Activated naive CD4-positive, alpha-beta T cell treated with Interleukin-2 at 50 U/mL for 16 hours (primary cell): ENCODE measurements around the gene TRIM8.

Source experiments
- DNase-seq: peaks from one replicate; pipeline ENCODE4 v3.0.0-alpha.2; 2020

Gene TRIM8

DNA sequence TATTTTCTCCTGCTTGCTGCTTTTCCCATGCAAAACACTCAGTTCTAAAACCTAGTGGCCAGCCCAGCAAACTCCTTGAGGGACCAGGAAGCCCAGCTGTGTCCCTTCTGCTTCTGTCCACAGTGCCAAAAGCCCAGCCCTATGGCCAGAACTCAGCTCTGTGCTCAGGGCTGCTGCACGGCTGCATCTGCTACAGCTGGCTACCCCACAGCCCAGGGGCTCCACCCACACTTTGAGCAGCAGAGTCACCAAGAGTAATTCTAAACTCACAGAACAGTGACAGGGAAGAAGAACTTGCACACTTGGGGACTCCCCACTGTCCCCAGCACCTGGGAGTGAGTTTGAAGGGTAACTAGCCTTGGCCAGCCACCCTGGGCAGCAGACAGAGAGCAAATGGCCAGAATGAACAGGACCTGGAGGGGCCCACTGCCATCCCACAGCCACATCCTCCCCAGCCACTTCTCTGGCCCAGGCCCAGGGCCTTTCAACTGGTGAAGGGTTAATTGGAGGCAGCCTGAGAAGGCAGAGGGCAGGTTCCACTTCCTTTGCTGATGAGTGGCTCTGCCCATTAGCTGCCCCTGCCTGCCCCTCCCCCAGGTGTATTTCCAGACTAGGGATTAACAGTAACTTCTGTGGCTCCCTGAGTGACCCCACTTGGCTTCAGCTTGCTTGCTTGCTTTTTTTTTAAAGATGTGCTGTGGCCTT lies 28.1 kb upstream of the TRIM8 start:
- no peak for DNase-seq

DNA sequence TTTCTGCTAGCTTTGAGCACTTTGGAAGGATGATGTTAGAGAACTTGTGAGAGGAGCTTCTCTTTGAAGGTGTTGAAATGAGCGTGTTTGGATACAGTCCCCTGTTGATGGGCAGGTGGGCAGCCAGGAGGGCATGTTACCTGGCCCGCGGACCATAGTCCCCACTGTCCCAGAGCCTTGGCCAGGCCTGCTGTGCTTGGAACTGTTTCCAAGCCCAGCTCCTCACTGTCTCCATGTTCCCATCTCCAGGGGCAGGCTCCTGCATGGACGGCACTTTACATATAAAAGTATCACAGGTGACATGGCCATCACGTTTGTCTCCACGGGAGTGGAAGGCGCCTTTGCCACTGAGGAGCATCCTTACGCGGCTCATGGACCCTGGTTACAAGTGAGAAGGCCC lies 27.2 kb upstream of the TRIM8 start:
- no peak for DNase-seq

GRCh38 chr10:102617816-102618215 lies 26.5 kb upstream of the TRIM8 start:
- no peak for DNase-seq

- no peak for DNase-seq
Measured at GRCh38 chr10:102619281-102619981, 24.8 kb upstream of the TRIM8 start.

DNA sequence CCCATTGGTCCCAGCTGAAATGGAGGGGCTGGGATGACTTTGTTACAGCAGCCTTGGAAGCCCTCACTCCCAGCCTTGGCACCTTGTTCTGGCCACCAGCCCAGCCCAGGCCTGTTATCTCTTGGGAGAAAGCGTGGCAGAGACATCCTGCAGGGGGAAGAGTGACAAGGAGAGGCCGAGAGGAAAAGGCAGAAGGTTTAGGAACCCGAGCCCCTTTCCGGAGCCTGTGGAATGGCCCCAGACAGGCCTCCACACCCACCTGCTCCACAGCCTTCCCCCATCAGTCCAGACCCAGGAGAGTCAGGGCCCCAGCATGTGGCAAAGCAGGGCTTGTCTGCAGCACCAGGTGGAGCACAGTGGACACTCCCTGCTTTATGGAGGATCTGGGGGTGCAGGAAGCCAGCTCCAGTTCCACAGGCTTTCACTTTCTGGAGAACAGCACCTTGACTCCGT lies 24.1 kb upstream of the TRIM8 start:
- no peak for DNase-seq

DNA sequence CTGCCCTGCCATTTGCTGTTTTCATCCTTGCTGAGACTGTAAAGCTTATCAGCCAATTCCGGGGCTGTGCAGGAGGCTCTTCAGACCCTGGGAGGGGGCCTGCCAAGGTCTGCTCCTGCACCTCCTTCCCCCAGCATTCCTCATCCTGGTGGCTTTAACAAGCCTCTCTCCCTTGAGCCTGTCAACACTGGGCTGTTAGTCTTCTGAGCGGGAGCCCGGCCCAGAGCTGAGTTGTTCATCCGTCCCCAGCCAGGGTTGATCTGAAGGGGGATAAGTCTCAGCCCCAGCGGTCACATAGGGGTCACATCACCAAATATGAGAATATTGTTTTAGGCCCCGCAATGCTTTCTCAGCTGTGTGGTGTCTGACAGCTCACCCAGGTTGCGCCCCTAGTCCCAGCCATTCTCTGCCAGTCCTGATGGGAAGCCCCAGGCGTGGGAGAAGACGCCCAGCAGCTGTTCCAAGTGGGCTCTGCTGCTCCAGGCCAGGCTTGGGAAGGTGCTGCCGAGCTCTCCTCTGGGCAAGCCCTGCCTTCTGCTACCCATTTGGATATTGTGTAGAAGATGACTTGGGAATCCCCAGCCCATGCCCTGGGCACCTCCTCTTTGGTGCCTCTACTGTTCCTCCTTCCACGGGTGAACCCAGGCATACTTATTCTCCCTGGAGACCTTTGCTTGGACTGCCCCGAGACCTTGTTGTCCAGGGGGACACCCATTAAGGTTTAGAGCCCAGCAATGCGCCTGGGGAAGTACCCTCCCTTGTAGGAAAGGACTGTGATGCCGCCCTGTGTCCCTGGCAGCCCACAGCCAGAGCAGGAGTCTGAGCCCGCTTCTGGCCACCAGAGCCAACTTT lies 23.5 kb upstream of the TRIM8 start:
- no peak for DNase-seq

GRCh38 chr10:102621443-102622325 lies 22.6 kb upstream of the TRIM8 start:
- DNase-seq: no peak

- no peak for DNase-seq
Measured at GRCh38 chr10:102624094-102624493, 20.2 kb upstream of the TRIM8 start.

DNA sequence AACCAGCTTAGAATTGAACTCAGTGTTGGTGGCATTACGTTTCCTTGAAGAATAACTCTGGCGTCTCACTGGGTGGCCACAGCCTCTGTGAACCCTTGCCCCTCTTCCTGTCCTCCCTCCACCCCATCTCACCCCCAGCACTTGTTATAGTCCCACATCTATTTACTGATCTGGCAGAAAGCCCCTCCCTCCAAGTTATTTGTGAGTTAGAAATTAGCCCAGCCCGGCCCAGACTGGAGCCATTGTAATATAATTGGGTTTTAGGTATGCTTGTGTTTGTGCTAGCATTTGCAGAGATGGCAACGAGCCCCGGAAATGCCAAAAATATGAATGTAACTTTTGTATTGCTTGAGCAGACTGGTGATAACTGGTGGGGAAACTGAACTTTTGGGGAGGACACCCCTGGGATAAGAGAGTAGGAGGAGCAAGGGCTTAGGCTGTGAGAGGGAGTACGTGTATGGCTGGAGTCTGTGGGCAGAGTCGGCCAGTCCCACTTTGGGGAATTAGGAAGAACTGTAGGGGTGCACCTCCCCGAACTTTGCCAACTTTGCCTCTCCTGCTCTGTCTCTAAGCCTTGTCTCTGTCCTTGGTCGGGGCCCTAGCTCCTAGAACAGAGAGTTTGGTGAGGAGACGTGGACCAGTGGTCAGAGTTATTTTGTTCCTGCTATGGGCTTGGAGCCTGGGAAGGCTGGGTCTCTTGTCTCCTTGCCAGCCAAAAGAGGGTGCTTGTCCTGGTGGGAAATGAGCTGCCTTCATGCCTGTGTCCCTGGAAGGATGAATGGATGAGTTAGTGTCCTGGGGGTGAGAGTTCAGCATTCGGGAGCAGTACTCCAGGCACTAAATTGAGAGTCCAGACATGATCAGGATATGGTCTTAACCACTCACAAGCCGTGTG lies 19.3 kb upstream of the TRIM8 start:
- no peak for DNase-seq

DNA sequence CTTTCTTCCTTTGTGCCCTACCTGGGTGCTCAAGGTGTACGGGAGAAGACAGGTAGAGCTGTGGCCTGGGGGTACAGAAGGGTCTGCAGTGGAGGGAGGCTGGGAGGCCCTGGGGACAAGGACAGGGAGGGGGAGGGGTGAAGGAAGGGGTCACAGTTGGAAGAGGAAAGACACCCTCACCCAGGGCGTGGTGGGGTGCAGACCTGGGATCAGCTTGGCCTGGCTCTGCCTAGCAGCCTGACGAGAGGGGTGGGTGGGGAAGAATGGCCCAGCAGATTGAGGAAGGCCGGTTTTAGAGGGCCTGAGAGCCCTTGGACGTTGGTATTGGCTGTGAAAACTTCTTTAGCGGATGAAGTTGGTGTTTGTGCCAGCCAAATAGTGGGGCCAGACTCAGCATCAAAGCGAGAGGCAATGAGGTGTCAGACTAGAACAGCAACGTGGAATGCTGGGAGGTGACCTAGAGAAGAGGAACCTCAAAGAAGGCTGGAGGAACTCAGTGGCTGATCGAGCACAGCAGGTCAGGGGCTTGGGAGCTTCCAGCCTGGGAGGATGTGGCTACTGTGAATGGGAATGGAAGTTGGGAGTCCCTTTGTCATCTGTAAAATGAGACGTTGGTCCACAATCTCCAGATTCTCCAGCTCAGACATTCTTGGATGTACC lies 18.1 kb upstream of the TRIM8 start:
- no peak for DNase-seq

DNA sequence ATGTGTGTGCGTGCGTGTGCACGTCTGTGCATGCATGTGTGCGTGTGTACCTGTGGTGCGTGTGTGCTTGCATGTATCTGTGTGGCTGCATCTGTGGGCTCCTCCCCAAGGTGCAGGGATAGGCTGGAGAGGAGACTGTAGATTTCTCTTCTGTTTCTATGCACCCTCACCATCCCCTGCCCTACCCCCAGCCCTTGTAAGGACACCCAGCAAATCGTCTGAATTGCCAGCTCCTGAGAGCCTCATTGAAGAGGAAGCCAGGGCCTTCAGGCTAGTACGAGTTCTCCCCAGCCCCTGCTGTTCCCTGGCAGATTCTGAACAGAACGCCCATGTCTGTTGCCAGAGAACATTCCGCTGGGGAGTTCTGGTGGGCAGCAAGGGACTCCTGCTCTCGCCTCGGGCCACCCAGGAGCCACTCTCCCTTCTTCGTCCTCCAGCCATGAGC lies 17.0 kb upstream of the TRIM8 start:
- DNase-seq: no peak

GRCh38 chr10:102627736-102628293 lies 16.5 kb upstream of the TRIM8 start:
- no peak for DNase-seq

DNA sequence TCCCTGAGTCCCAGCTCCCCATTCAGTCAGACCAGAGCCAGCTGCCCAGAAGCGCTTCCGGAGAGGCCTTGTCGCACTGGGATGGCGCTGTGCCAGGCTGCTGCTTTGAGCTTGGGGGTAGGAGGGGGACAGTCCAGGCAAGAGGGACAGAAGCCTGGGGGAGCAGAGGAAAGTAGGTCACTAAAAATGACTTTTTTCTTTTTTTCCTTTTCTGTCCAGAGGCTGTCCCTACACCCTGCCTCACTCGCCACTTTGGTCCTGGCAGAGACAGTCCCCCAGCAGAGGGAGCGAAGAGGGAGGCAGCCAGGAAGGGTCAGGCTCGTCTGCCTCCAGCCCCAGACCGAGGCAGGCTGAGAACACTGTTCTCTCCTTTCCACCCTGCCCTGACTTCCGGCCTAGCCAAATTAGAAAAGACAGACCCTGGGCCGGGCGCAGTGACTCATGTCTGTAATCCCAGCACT lies 15.8 kb upstream of the TRIM8 start:
- no peak for DNase-seq

- DNase-seq: no peak
Measured at GRCh38 chr10:102629661-102630614, 14.3 kb upstream of the TRIM8 start.

GRCh38 chr10:102630663-102631062 lies 13.6 kb upstream of the TRIM8 start:
- DNase-seq: no peak

DNA sequence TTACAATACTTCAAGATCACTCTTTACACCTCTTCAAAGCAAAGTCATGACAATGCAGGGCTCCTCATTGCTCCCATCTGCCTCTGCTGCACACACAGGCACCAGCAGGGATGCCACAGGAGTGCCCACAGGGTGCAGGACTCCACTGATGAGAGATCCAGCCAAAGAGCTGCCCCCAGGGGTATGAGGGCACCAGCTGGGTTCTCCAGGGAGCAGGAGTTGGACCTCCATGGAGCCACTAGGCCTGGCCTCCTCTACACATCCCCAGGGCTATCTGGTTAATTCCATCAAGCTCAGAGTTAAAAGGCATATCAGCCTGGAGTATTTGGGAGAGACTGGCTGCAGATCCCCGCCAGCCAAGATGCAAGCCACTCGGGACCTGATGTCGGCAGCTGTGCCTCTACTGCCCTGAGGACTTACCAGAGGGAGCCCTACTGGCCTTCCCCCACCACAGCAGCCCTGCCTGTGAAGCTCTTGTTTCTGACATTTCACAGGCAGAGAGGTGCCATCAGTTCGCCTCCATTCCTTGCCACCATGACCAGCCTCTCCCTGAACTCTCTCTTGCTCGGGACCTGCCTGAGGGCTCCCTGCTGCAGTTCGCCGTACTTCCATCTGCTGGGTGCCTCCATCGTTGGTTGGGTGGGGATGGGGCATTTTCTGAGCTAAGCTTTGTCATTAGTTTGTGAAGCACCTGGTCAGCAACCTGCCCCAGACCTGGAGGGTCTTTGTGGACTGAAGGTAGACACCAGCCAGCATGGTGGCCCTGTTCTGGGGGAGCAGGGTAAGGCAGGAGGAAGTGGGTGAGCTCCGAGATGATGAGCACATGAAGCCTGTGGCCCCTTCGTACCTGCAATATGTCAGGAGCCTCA lies 12.5 kb upstream of the TRIM8 start:
- DNase-seq: no peak

DNA sequence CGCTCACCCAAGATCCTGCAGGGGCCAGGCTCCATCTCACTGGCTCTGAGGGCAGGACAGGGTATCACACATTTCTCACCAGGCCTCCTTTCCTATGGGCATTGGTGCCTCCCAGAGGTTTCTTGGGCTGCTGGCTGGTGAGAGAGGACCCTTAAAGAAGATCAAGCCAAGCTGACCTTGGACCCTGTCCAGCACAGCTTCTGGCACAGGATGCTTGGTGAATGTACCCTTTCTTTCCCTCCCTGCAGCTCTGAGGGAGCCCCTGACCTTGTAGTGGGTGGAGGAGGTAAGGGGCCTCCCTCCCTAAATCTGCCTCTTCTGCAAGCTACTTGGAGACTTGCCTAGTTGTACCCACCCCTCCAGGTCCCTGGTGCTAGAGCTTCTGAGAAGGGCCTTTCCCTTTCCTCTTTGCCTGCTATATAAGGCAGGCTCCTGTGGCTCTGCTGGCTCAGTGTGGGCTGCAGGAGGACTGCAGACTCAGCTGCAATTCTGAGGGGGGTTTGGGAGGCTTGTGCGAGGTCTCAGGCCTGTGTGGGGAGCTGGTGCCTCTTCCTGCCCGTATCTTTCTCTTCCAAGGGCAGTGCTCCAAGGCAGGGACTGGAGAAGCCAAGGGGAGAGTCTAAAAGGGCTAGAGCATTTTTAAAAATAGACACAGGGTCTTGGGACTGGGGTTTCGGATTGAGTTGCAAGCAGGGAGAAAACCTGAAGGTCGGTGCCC lies 11.7 kb upstream of the TRIM8 start:
- DNase-seq: no peak

DNA sequence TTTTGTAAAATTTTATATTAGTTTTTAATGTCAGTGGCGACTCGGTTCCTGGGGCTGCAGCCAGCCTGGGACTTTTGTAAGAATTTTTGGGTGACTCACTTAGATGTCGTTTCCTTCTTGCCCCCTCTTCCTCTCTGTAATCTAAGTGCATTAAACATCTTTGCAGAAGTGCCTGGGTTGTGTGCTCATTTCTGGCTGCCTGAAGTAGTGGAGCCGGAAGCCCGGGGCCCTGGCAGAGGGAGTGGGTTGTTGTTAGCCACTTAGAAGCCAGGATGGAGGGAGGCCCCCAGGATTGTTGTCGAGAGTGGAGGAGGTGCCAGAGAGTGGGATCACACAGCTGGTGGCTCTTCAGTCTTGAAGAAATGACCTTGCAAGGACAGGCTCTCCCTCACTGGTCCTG lies 11.0 kb upstream of the TRIM8 start:
- DNase-seq: peak; percentile 33
